Nephron progenitor cell (in vitro differentiated cells): ENCODE data around the gene CHSY1.

Experiments
- DNase-seq: peaks from one replicate; pipeline ENCODE4 v3.0.0; 2021
- H3K27ac Mint-ChIP-seq: 2 replicates; pipeline ENCODE4 v1.8.0; 2021; ENCODE audit warnings: mild to moderate bottlenecking, moderate library complexity, mixed read lengths
- H3K27me3 Mint-ChIP-seq: 2 replicates; pipeline ENCODE4 v1.8.0; 2021; ENCODE audit warnings: mild to moderate bottlenecking, low read depth, mixed read lengths; ENCODE audit not compliant: poor library complexity
- H3K36me3 Mint-ChIP-seq: 2 replicates; pipeline ENCODE4 v1.8.0; 2021; ENCODE audit warnings: low read depth, mixed read lengths
- H3K4me1 Mint-ChIP-seq: 2 replicates; pipeline ENCODE4 v1.8.0; 2021; ENCODE audit warnings: mixed read lengths
- H3K4me3 Mint-ChIP-seq: 2 replicates; pipeline ENCODE4 v1.8.0; 2021; ENCODE audit warnings: mild to moderate bottlenecking, moderate library complexity, mixed read lengths
- H3K9me3 Mint-ChIP-seq: 2 replicates; pipeline ENCODE4 v1.8.0; 2021; ENCODE audit warnings: mild to moderate bottlenecking, moderate library complexity, mixed read lengths
- CTCF ChIP-seq: fragments of 200-600 bp; sonication (generic); IDR thresholded peaks from 2 replicates; pipeline ENCODE4 v1.5.0; 2021; ENCODE audit warnings: antibody characterized with exemption

Gene CHSY1

GRCh38 chr15:101174152-101174920 lies 77.5 kb downstream of the CHSY1 start:
- Mint-ChIP-seq H3K4me1 (peaks cover 38% of the 10 kb centered on the region), H3K27me3 (no peaks in the 10 kb centered on the region), H3K27ac (peak overlapping the region; percentile 81), H3K9me3 (peaks cover 14% of the 10 kb centered on the region), H3K36me3 (peaks cover 58% of the 10 kb centered on the region), H3K4me3 (no peak overlapping the region)
- no peak for DNase-seq
- TF ChIP-seq CTCF = no peak

- H3K27me3 Mint-ChIP-seq = no peaks in the 10 kb centered on the region
- H3K9me3 Mint-ChIP-seq = peaks cover 10% of the 10 kb centered on the region
- peak overlapping the region; percentile 81 for H3K27ac Mint-ChIP-seq
- peaks cover 49% of the 10 kb centered on the region for H3K36me3 Mint-ChIP-seq
- no peak for DNase-seq
- TF ChIP-seq CTCF = no peak
- H3K4me1 Mint-ChIP-seq = peaks cover 38% of the 10 kb centered on the region
- H3K4me3 Mint-ChIP-seq = no peak overlapping the region
These were observed 78.4 kb downstream of the CHSY1 start for GRCh38 chr15:101173233-101174119.

- H3K27me3 Mint-ChIP-seq = no peaks in the 10 kb centered on the region
- DNase-seq = no peak
- peaks cover 9% of the 10 kb centered on the region for H3K9me3 Mint-ChIP-seq
- H3K27ac Mint-ChIP-seq = peak overlapping the region; percentile 48
- peaks cover 44% of the 10 kb centered on the region for H3K4me1 Mint-ChIP-seq
- TF ChIP-seq CTCF = no peak
- no peak overlapping the region for H3K4me3 Mint-ChIP-seq
- peaks cover 40% of the 10 kb centered on the region for H3K36me3 Mint-ChIP-seq
These were observed 79.3 kb downstream of the CHSY1 start for GRCh38 chr15:101172501-101173071.

- DNase-seq = no peak
- TF ChIP-seq CTCF = no peak
- no peak overlapping the region for H3K4me3 Mint-ChIP-seq
- peaks cover 40% of the 10 kb centered on the region for H3K36me3 Mint-ChIP-seq
- H3K27ac Mint-ChIP-seq = no peak overlapping the region
- no peaks in the 10 kb centered on the region for H3K27me3 Mint-ChIP-seq
- H3K9me3 Mint-ChIP-seq = peaks cover 13% of the 10 kb centered on the region
- peaks cover 47% of the 10 kb centered on the region for H3K4me1 Mint-ChIP-seq
These were observed 79.9 kb downstream of the CHSY1 start for GRCh38 chr15:101171954-101172353.

- H3K4me1 Mint-ChIP-seq = peaks cover 47% of the 10 kb centered on the region
- H3K9me3 Mint-ChIP-seq = peaks cover 25% of the 10 kb centered on the region
These were observed 81.1 kb downstream of the CHSY1 start for GRCh38 chr15:101170568-101171350.

More at GRCh38 chr15:101170568-101171350, 81.1 kb downstream of the CHSY1 start:
- Mint-ChIP-seq H3K4me3 (no peak overlapping the region), H3K36me3 (peaks cover 39% of the 10 kb centered on the region), H3K27me3 (no peaks in the 10 kb centered on the region), H3K27ac (peak overlapping the region; percentile 57)
- no peak for TF ChIP-seq CTCF
- no peak for DNase-seq
